SW480 (cell line): Measurements from ENCODE around the gene SEC61B.
"Not testable (repeated sequence)": the region's sequence is repeated elsewhere in the genome, so short reads cannot be mapped to it uniquely, and the experiment has no call there.

ENCODE experiments used
- DNase-seq: peaks from one replicate; pipeline ENCODE4 v3.0.0-alpha.2; 2016; ENCODE audit warnings: low spot score

The SEC61B gene

DNA sequence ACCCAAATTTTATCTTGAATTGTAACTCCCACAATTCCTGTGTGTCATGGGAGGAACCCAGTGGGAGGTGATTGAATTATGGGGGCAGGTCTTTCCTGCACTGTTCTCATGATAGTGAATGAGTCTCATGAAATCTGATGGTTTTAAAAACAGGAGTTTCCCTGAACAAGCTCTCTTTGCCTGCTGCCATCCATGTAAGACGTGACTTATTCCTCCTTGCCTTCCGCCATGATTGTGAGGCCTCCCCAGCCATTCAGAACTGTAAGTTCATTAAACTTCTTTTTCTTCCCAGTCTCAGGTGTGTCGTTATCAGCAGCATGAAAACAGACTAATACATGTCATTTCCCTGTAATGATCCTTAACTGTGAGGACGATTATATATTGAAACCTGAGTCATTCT lies 15.8 kb downstream of the SEC61B start:
- not testable (repeated sequence) for DNase-seq

DNA sequence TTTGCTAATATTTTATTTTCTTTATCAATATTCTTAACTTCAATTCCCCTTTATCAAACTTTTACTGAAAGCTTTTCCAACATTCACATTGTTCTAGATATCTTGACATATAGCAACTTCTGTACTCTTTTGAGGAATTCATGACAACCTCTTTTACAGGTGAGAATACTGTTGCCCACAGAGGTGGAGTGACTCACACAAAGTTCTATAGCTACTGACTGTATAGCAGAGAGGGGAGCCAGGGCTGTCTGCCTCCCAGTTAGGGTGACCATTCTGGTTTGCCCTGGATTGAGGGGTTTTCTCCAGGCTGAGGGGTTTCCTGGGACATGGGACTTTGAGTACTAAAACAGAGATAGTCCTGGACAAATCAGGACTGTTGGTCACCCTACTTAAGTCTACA lies 16.2 kb downstream of the SEC61B start:
- DNase-seq: no peak

DNA sequence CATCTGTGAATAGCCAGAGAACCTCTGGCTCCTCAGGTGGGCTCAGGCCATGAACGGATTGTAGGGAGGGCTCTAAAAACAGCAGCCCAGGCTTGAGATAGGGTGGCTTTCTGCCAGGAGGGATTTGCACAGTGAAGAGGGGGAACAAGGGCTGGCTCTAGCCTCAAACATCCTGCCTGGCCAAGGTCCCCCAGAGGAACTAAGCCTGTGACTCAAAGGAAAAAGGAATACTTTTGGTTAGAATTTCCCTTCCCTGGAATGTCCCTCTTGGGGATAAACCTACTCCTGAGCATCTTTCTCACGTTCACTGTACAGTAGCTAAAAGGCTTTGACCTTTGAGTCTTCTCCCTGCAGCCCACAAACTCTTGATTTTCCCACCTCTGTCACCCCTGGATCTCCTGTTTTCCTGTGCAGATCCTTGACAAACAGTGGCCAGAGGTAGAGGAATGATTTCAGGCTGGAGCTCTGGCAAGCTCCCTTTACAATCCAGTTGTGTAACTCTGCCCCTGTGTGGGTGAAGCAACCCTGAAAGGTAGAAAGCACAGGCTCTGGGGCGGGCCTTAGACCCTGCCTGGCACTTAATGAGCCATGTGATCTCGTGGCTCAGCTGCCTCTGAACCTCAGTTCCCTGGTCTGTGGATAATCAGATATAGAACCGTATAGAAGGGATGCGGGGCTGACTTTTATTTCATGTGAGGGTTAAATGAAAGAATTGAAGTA lies 17.4 kb downstream of the SEC61B start:
- DNase-seq: no peak

DNA sequence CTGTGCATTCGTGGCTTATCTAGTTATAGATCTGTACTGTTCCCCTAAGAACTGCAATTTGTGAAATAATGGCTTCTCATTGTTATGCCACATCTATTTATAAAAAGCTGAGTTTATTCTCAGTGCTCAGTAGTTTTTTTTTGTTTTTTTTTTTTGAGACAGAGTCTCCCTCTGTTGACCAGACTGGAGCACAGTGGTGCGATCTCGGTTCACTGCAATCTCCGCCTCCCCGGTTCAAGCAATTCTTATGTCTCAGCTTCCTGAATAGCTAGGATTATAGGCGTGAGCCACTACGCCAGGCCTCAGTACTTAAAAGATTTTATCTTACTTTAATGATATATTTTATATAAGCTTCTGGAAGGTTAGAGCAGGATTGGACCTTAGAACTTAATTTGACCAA lies 19.0 kb downstream of the SEC61B start:
- DNase-seq: no peak

DNA sequence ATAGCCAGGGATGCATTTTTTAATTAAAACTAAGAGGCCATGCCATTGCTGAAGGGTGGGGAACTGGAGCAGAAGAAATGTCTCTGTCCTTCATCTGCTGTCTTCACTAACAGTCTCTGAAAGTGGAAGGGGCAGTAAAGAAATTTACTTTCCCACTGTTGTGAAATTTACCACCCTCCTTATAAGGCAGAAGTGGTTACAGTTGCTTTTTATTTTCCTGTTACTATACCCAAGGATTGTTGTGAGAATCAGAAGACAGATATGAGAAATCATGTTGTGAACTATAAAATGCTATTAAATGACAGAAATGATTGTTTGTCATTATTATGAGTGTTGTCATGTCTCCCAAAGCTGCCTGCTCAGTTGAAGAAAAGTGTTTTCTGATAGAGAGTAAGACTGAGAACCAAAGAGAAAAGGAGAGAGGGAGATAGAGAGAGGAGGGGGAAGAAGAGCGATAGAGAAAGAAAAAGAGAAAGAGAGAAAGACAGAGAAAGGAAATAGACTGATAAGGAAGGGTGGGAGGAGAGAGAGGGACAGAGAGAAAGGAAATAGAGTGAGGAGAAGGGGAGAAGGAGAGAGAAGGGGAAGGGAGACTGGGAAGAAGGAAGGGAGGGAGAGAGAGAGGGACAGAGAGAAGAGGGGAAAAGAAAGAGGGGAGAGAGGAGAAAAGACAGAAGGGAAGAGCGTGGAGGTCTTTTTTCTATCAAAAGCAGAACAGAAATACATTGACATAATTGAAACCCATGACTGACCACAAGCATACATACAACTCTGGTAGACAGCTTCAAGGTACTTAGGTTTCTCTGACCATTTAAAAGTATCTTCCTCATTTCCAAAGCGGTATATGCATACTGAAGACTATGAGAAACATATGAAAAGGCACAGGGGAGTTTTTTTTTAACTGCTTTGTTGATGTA lies 22.5 kb downstream of the SEC61B start:
- DNase-seq: no peak

DNA sequence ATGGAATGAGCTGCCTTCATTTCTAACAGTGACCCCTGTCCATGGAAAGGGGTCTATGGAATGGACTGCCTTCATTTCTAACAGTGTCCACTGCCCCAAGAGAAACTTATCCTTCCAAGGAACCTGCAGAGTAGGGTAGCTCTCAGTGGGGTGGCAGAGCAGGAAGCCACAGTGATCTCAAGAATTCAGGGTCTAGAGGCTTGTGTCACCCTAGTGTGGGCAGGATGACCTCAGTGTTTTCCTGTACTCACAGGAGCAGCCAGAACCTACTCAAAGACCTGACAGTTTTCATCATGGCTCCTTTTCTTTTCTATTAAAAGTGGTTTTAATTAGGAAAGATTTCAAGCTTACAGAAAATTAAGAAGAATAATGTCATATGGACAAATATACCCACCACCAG lies 27.5 kb downstream of the SEC61B start:
- DNase-seq: no peak

DNA sequence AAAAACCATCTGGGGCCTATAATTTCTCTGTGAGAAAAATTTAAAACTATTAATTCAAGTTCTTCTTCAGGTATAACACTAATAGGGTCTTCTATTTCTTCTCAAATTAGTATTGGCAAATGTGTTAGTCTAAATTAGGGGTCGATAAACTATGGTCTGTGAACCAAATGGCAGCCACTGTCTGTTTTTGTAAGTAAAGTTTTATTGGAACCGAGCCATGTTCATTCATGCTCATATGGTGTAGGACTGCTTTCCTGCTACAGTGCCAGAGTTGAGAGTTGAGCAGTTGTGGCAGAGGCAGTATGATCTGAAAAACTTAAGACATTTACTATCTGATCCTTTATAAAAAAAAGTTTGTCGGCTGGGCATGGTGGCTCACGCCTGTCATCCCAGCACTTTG lies 29.1 kb downstream of the SEC61B start:
- no peak for DNase-seq

DNA sequence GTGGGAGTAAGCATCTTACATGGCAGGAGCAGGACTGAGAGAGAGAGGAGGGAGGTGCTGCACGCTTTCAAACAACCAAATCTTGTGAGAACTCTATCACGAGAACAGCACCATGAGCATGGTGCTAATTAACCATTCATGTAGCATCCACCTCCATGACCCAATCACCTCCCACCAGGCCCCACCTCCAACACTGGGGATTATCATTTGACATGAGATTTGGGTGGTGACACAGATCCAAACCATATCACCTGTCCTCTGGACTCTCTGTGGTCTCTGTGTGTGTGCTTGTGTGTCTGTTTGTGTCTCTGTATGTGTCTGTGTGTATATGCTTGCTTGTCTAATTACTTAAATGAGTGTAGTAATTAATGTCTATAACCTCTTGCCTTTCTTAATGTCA lies 31.1 kb downstream of the SEC61B start:
- DNase-seq: no peak

DNA sequence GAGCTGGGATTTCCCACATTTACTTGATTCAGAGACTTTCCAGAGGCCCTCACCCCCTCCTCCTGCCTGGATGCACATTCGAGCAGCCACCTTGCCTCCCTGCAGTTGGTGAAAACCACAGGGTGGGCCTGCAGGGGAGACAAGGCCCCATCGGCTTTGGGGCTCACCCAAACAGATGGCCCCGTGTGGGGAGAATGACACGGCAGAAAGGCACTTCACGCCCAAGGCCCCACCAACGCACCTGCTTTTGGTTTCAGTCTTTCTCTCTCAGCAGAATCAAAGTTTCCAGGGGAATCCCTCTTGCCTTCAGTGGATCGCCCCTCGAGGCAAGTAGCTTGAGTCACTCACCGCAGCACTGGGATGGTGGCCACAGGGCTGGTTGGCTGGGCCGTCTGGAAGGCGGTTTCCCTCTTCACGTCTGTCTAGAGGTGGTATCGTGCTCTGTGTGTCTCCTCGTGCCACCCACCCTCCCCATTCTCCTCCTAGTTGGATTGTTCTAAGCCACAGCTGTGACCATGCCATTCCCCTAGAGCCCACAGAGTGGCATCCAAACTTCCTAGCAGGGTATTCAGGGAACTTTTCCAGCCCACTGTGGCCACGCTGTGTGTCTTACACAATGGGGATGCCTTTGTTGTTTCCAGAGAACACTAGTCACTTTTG lies 31.8 kb downstream of the SEC61B start:
- DNase-seq: no peak

DNA sequence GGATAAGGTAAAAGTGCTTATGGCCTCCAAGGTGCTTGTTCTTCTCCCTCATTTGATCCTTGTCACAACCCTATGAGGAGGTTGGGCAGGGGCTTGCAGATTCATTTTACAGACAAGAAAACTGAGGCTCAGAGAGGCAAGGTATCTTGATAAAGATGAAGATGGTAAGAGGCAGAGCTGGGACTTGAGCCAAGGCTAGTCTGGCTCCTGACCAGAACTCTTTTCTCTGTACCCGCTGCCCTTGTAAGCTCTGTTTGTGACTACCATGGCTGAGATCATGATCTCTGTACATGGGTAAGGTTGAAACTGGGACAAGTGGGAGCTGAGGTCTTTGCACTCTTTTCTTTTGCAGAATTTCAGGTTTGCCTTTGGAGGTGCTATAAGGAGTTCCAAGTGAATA lies 33.6 kb downstream of the SEC61B start:
- DNase-seq: no peak

DNA sequence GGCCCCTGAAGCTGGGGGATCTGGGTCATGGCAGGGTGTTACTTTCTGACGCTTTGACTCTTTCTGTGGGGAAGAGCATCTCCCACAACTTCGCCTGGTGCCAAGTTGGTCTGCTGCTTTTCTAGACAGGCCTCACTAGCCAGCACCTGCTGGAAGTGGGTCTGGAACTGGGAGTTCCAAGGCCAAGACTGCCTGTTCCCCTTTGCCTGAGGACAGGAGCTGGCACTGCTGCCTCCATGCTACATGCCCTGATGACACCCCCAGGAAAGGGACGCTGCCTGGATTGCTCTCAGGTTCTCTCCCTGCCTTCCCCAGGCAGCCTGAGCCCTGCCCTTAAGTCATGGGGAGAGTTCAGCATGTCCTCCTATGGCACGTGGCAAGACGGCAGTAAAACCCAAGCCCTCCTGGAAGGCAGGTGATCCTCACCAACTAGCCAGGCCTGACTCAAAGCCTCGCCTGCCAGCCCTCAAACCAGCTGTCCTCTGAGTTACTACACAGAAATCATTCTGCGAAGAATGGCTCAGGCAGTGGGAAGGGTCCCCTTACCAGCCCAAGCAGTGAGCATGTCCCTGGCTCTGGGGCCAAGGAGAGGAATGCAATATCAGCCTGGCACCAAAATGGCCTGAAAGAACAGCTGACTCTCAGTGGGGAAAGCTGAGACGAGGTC lies 35.8 kb downstream of the SEC61B start:
- no peak for DNase-seq

DNA sequence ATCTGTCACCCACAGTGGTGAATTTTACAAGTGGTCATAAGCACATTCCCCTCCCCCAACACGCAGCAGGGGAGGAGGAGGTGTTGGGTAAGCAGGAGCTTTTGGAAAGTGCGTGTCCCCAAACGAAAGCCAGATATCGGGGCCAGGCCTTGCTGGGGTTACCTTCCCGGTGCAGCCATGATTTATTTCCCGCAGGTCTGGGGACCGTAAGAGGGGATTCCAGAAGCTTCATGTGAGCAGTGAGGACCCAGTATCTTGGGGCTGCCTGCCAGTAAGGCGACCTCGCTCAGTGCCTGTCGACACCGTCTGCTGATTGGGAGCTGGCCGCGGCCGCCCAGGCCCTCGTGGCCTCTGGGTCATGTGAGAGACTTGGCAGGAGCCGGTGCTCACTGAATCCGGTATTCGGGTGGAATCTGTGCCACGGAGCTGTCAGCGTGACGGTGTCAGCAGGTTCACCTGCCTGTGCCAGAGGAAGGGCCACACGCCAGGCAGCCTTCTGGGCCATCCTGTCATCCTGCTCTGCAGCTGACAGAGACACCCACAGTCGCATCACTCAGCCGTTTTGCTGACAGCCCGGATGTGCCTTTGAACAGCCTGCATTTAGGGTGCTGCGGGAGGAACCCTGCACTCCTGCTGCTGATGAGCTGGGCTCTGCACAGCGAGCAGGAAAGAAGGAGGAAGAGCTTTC lies 37.3 kb downstream of the SEC61B start:
- DNase-seq: peak; percentile 7

DNA sequence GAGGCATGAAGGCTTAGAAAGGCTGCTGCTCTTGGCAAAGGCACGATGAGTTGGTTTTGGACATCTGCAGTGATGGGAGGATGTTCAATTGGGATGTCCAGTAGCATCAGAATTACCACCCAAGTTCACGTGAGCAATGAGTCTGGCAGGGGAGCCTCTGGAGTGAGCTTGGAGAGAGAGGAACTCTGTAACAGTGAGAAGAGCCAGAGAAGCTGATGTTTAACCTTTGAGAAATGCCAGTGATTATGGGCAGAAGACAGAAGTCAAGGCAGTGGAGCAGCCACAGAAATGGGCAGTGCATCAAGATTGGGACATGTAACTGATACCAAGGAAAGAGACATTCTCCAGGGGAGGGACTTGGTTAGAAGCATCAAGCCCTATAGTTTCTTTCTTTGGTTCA lies 39.8 kb downstream of the SEC61B start:
- no peak for DNase-seq

DNA sequence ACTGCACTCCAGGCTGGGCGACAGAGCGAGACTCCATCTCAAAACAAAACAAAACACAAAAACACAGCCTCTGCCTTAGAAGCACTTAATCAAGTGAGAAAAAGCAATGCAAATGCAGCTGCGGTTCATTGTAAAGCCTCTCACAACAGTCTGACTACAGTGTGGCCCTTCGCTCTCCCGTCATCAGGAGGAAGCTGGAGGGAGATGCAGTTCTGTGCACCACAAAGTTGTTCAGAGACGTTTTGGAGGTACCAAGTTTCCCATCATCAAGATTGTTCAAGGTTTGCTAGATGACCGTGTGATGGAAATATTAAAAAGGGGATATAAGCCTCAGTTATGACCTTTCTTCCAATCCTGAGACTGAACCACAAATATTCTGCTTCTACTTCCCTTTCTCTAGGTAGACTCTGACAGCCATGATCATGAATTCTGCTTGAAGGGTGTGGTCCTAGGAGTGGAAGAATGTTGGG lies 40.9 kb downstream of the SEC61B start:
- DNase-seq: no peak

DNA sequence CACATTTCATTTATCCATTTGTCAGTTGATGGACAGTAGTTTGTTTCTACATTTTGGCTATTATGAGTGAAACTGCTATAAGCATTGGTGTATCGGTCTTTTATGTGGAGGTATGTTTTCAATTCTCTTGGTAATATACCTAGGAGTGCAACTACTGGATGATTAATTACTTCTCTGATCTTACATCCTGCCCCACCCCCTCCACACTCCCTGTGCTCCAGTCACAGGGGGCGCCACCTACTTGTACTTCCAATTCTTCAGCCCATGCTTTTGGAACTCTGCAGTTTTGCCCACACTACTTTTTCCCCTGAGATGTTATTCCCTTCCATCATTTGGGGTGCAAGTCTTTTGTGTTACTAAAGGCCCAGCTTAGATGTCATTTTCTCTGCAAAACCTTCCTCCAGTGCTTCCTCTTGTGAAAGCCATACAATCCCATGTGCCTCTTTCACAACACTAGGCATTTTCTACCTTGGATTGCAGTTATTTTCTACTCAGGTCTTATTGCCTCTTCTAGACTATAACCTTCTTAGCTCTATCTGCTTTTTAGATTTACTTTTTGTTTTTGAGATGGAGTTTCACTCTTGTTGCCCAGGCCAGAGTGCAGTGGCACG lies 42.1 kb downstream of the SEC61B start:
- peak; percentile 25 for DNase-seq

DNA sequence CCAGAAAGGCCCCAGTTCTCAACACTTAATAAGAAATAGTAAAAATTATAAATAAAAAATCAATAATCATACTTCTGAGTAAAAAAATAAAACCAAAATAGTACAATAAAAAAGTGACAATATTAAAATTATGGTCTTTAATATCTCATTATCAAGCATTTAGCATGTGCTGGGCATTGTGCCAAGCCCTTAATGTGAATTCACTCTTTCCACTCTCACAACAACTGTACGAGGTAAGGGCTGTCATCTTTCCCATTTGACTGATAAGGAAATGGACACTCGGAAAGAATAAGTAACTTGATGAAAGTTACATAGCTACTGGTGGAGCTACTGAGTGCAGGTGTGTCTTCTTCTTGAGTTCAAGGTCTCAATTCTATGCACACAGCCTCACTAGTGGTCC lies 43.6 kb downstream of the SEC61B start:
- DNase-seq: no peak

DNA sequence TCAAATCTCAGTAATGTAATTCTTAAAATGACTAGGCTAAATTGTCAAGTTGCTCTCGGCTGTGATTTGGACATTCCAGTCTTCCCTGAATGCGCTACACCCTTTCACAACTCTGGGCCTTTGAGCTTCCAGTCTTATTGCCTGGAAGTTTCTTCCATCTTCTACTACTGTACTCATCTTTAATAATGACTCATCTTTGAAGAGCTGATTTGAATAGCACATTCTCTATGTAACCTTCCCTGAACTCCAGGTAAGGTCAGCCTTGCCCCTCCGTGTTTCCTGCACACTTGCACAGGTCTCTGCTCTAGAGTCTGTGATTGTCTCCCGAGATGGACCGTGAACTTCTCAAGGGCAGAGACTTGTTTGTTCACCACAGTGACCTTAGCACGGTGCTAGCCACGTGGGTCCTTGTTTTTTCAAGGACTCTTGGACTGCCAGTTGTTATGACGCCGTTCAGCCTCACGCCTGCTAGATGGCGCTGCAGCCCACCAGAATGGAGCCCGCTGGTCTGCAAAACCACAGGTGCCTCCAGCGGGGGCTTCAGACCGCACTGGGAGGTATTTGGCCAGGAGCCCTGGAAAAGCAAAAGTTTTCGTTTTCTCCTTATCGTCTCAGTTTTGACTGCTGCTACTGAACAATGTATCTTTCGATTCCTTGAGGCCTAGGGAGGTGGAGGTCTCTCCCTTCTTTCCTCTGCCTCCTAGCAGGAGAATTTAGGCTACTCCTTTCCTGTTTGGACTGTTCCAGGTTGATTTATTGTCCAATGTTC lies 44.4 kb downstream of the SEC61B start:
- peak; percentile 58 for DNase-seq

DNA sequence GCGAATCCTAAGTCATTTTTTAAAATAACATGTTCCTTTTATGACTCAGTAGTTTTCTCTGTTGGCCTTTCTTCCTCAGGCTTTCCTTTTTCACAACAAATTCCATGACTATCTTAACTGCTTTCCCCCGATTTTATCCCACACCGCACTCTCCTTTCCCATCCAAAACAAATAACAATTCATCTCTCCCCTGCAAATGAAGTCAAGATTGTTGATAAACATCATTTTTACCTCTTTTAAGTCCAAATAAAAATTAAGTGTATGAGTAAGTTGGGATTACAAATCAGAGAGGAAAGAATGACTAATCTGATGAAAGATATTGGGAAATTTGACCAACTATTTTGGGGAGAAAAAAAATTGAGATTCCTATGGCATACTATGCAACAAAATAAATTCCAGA lies 47.3 kb downstream of the SEC61B start:
- no peak for DNase-seq

DNA sequence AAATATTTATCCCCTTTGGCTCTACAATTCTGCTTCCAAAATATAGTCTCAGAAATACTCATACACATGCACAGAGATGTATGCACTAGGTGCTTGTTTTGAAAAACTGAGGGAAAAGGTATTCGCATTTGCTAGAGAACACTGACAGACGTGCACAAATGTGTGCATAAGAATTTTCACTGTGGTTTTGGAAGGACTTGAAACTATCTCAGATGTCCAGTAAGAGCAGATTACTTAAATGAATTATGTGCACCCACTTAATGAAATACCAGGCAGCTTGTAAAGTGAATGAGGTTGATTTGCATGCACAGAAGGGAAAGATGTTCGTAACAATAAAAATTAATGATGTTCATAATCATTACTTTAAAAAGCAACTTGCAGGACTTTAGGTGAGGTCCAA lies 48.4 kb downstream of the SEC61B start:
- DNase-seq: no peak

DNA sequence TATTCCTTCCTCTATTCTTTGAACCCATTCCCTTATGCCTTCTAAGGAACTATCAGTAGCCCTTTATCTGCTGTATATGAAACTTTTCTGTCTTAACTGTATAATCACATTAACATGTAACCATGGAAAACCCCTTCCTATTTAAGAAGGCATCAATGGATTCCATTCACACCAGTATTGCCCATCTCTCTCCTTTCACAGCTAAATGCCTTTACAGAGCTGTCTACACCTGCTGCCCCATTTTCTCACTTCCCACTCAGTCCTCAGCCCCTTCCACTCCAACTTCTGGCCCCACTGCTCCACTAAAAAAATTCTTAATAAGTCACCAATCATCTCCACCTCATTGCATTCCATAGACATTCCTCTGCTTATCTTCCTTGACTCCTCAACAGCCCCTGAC lies 50.8 kb downstream of the SEC61B start:
- no peak for DNase-seq
